Epithelial cell of proximal tubule (primary cell): ENCODE results near the gene OR1L6. TPM values are rescaled to one million over a fixed set of nuclear protein-coding genes. Genes with fewer than 3 reads are reported as not detected.

ENCODE experiments used
- DNase-seq: peaks from one replicate; pipeline ENCODE4 v3.0.0-alpha.2; 2011; ENCODE audit warnings: low read depth
- H3K4me3 ChIP-seq: 2 replicates; pipeline ENCODE4 v1.5.1; 2011; ENCODE audit warnings: low read depth, mild to moderate bottlenecking, low read length
- total RNA-seq: library from RNA; depleted of rRNA; stranded (reverse); fragments of >200 nt; gene quantifications from 2 replicates; pipeline ENCODE4 v1.2.3, GENCODE V29; 2015
- TF ChIP-seq, protein P1 (sequence below): conservative IDR thresholded peaks from 2 replicates; pipeline ENCODE4 v1.5.1; 2012; ENCODE audit warnings: low read depth, mild to moderate bottlenecking, low read length

OR1L6 gene
- total RNA-seq, 1 donor from 2014 or later, result not detected

GRCh38 chr9:122788831-122789230 lies 46.7 kb downstream of the OR1L6 start, which contains the start of gene OR5C1:
OR5C1 (plus strand) TSS chr9:122788933; CDS start chr9:122788933, 0 bp downstream.
- DNase-seq, result no peak

DNA sequence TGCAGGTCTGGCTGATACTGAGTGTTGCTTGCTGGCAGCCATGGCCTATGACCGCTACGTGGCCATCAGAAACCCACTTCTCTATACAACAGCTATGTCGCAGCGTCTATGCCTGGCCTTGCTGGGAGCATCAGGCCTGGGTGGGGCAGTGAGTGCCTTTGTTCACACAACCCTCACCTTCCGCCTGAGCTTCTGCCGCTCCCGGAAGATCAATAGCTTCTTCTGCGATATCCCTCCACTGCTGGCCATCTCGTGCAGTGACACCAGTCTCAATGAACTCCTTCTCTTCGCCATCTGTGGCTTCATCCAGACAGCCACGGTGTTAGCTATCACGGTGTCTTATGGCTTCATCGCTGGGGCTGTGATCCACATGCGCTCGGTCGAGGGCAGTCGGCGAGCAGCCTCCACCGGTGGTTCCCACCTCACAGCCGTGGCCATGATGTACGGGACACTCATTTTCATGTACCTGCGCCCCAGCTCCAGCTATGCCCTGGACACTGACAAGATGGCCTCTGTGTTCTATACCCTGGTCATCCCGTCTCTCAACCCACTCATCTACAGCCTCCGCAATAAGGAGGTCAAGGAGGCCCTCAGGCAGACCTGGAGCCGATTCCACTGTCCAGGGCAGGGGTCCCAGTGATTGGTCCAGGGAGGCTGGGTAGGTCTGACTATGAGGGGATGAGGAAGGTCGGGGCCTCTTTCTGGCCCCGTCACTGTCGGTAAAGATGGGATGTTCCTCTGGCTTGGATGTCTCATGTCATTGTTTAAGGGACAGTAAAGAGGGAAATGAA lies 47.3 kb downstream of the OR1L6 start:
- TF ChIP-seq, protein P1, sequence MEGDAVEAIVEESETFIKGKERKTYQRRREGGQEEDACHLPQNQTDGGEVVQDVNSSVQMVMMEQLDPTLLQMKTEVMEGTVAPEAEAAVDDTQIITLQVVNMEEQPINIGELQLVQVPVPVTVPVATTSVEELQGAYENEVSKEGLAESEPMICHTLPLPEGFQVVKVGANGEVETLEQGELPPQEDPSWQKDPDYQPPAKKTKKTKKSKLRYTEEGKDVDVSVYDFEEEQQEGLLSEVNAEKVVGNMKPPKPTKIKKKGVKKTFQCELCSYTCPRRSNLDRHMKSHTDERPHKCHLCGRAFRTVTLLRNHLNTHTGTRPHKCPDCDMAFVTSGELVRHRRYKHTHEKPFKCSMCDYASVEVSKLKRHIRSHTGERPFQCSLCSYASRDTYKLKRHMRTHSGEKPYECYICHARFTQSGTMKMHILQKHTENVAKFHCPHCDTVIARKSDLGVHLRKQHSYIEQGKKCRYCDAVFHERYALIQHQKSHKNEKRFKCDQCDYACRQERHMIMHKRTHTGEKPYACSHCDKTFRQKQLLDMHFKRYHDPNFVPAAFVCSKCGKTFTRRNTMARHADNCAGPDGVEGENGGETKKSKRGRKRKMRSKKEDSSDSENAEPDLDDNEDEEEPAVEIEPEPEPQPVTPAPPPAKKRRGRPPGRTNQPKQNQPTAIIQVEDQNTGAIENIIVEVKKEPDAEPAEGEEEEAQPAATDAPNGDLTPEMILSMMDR, result no peak
- no peak for DNase-seq
- no peak overlapping the region for H3K4me3 ChIP-seq

More at GRCh38 chr9:122788831-122789230, 46.7 kb downstream of the OR1L6 start, which contains the start of gene OR5C1:
- no peak within 1 kb of the TSS for H3K4me3 ChIP-seq
- TF ChIP-seq, protein P1, result no peak

GRCh38 chr9:122791872-122792669 lies 50.0 kb downstream of the OR1L6 start:
- DNase-seq, result no peak
- TF ChIP-seq, protein P1, result no peak
- no peak overlapping the region for H3K4me3 ChIP-seq

DNA sequence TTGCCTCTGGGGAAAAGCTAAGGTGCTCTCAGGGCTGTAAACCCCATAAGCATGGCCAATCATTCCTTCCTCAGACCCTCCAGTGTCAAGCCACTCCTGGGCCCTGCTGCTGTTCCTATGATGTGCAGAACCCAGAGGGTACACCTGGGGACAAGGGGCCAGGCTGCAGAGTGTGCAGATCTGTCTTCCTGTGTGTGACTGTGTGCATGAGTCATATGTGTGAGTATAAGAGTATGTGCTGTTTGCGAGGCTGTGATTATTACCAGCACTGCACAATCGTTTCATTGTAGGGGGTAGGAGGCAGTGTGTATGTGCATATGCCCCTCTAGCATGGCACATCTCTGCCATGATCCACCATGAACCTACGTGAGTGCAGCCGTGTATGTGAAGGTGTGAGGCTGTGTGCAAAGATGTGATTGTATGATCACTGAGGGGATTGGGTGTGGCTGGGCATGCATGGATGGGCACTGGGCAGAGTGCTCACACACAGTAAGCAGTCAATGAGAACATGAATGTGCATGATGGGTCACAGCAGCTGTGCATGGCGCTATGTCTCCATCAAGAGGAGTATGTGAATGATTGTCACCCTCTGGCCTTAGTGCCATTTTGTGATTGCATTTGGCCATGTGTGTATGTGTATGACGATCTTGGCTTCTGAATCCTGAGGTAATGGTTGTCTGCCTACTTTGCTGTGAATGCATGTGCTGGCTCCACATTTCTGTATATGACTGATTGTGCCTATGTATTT lies 55.4 kb downstream of the OR1L6 start:
- no peak overlapping the region for H3K4me3 ChIP-seq
- TF ChIP-seq, protein P1, result peak; percentile 26
- no peak for DNase-seq

Other genes starting within 250 kb of the OR1L6 start
- gene OR1J2, start 231.5 kb upstream of the OR1L6 start, total RNA-seq, result not detected in 2 replicates
- not detected in 2 replicates for gene OR1J4, start 223.2 kb upstream of the OR1L6 start, total RNA-seq
- not detected in 2 replicates for gene OR1N1, start 215.0 kb upstream of the OR1L6 start, total RNA-seq
- not detected in 2 replicates for gene OR1N2, start 189.2 kb upstream of the OR1L6 start, total RNA-seq
- not detected in 2 replicates for gene OR1L8, start 158.9 kb upstream of the OR1L6 start, total RNA-seq
- not detected in 2 replicates for gene OR1Q1, start 127.6 kb upstream of the OR1L6 start, total RNA-seq
- gene OR1B1, start 84.7 kb upstream of the OR1L6 start, total RNA-seq, result not detected in 2 replicates
- gene OR1L1, start 80.6 kb upstream of the OR1L6 start, total RNA-seq, result not detected in 2 replicates
- not detected in 2 replicates for gene OR1L3, start 67.2 kb upstream of the OR1L6 start, total RNA-seq
- not detected in 2 replicates for gene OR1L4, start 18.3 kb upstream of the OR1L6 start, total RNA-seq
- gene OR5C1, start 46.6 kb downstream of the OR1L6 start, total RNA-seq, result not detected in 2 replicates
- not detected in 2 replicates for gene OR1K1, start 57.8 kb downstream of the OR1L6 start, total RNA-seq
- gene PDCL, start 86.3 kb downstream of the OR1L6 start, total RNA-seq, result 19.3 and 20.5 TPM in 2 replicates
- gene RC3H2, start 163.1 kb downstream of the OR1L6 start, total RNA-seq, result 26.1 and 35.2 TPM in 2 replicates
- 6.9 and 9.3 TPM in 2 replicates for gene ZBTB6, start 171.0 kb downstream of the OR1L6 start, total RNA-seq
- 2.5 and 2.9 TPM in 2 replicates for gene ZBTB26, start 189.2 kb downstream of the OR1L6 start, total RNA-seq
- 10.6 and 13.1 TPM in 2 replicates for gene RABGAP1, start 198.7 kb downstream of the OR1L6 start, total RNA-seq